SJCRH30 (cell line): ENCODE measurements around the gene CAPN10. TPM values are rescaled to one million over a fixed set of nuclear protein-coding genes. Genes with fewer than 3 reads are reported as not detected.

Experiments used
- DNase-seq, 2 experiments: peaks; one replicate each; pipeline ENCODE4 v3.0.0-alpha.2; 2015 to 2020
- H3K27ac ChIP-seq: fragments of 250-450 bp; sonication (Bioruptor Pico); 2 replicates; pipeline ENCODE4 v1.5.1; 2020; ENCODE audit warnings: mild to moderate bottlenecking, moderate library complexity
- H3K27me3 ChIP-seq: fragments of 250-450 bp; sonication (Bioruptor Pico); 2 replicates; pipeline ENCODE4 v1.5.1; 2020; ENCODE audit warnings: mild to moderate bottlenecking, moderate library complexity
- H3K36me3 ChIP-seq: fragments of 250-450 bp; sonication (Bioruptor Pico); 2 replicates; pipeline ENCODE4 v1.5.1; 2020; ENCODE audit warnings: mild to moderate bottlenecking, moderate library complexity
- H3K4me1 ChIP-seq: fragments of 250-450 bp; sonication (Bioruptor Pico); 2 replicates; pipeline ENCODE4 v1.5.1; 2020; ENCODE audit warnings: mild to moderate bottlenecking, moderate library complexity
- H3K4me3 ChIP-seq: fragments of 250-450 bp; sonication (Bioruptor Pico); 2 replicates; pipeline ENCODE4 v1.5.1; 2020; ENCODE audit warnings: mild to moderate bottlenecking, moderate library complexity
- H3K9me3 ChIP-seq: fragments of 250-450 bp; sonication (Bioruptor Pico); replicated peaks from 2 replicates; pipeline ENCODE4 v1.5.1; 2020; ENCODE audit warnings: mild to moderate bottlenecking, moderate library complexity
- total RNA-seq: library from RNA; depleted of rRNA; stranded (reverse); fragments of >200 nt; shearing (Covaris generic); gene quantifications from 2 replicates; pipeline ENCODE4 v1.2.3, GENCODE V29; 2014

Gene CAPN10
- total RNA-seq, 1 experiment from 2014 or later, result 27.4 TPM

DNA sequence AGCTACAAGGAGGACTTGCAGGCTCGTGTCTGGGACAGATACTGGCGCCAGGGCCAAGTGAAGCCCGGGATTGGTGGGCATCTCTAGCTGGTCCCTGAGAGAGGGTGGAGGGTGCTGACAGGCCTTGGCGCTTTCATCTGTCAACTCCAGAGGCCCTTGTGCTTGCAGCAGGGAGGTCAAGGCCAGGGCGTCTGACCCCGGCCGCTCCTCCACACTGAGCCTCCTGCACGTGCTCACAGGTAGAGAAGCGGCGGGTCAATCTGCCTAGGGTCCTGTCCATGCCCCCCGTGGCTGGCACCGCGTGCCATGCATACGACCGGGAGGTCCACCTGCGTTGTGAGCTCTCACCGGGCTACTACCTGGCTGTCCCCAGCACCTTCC is 9.5 kb downstream of the CAPN10 start:
- Histone ChIP-seq H3K27me3 (no peaks in the 10 kb centered on the region), H3K4me1 (no peaks in the 10 kb centered on the region), H3K36me3 (0 out of 2 replicates have a peak, but pooled peaks cover 5% of the 10 kb centered on the region), H3K27ac (no peak overlapping the region), H3K9me3 (no peaks in the 10 kb centered on the region), H3K4me3 (no peak overlapping the region)
- no peak for DNase-seq

- Histone ChIP-seq H3K9me3 (no peaks in the 10 kb centered on the region), H3K27me3 (no peaks in the 10 kb centered on the region), H3K36me3 (0 out of 2 replicates have a peak, but pooled peaks cover 5% of the 10 kb centered on the region), H3K4me3 (no peak overlapping the region), H3K4me1 (no peaks in the 10 kb centered on the region), H3K27ac (no peak overlapping the region)
- DNase-seq, result no peak
Observed at GRCh38 chr2:240596491-240596931, 10.0 kb downstream of the CAPN10 start.

DNA sequence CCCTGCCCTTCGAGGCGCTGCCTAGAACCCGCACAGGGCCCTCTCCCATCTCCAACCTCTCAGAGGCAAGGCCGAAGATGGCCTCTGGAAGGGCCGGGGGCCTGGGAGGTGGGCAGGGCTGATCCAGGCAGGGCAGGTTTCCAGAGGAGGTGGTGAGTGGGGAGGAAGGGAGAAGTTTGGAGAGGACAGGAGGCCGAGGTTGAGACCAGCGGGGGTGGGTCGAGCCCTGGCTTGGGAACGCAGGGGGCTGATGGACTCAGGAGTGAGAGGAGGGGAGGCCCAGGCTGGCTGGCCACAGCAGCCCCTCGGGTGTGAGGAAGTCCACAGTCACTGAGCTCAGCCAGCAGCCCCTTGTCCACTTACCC is 10.5 kb downstream of the CAPN10 start:
- H3K4me3 ChIP-seq, result no peak overlapping the region
- 0 out of 2 replicates have a peak, but pooled peaks cover 5% of the 10 kb centered on the region for H3K36me3 ChIP-seq
- H3K27ac ChIP-seq, result no peak overlapping the region
- no peaks in the 10 kb centered on the region for H3K4me1 ChIP-seq
- no peaks in the 10 kb centered on the region for H3K9me3 ChIP-seq
- DNase-seq, result no peak
- no peaks in the 10 kb centered on the region for H3K27me3 ChIP-seq

GRCh38 chr2:240597419-240598181 is 11.1 kb downstream of the CAPN10 start:
- H3K36me3 ChIP-seq, result 0 out of 2 replicates have a peak, but pooled peaks cover 3% of the 10 kb centered on the region
- DNase-seq, result no peak

DNA sequence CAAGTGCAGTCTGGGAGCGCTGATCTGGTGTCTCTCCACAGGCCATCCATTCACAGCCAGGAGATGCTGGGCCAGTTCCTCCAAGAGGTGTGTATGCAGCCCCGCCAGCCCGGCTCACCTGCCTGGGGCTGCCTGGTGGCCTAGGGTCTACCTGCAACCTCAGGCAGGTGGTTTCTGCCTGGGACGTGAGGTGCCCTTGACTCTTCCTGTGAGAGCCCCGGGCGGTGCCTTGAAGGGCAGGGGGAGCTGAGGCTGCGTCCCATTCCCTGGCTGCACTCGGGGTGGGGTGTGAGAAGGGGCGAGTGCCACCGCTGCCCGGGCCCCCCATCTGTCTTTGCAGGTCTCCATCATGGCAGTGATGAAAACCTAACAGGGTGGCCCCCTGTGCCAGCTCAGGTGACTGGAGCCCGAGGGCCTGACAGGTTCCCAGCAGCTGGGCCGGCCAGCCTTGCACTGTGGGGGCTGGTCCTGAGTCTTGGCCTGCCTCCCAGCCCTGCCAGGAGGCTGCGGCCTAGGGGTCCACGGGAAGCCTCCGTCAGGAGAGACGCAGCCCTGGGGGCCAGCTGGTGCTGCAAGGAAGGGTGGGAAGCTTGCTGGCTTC is 11.9 kb downstream of the CAPN10 start:
- Histone ChIP-seq H3K36me3 (no peaks in the 10 kb centered on the region), H3K4me3 (no peak overlapping the region), H3K27me3 (no peaks in the 10 kb centered on the region), H3K27ac (no peak overlapping the region), H3K9me3 (no peaks in the 10 kb centered on the region), H3K4me1 (no peaks in the 10 kb centered on the region; the same call in 1 of the 2 replicates)
- no peak for DNase-seq

More at GRCh38 chr2:240597419-240598181, 11.1 kb downstream of the CAPN10 start:
- no peaks in the 10 kb centered on the region for H3K4me1 ChIP-seq
- H3K4me3 ChIP-seq, result no peak overlapping the region
- no peaks in the 10 kb centered on the region for H3K27me3 ChIP-seq
- no peak overlapping the region for H3K27ac ChIP-seq
- H3K9me3 ChIP-seq, result no peaks in the 10 kb centered on the region

- no peaks in the 10 kb centered on the region for H3K27me3 ChIP-seq
- no peaks in the 10 kb centered on the region for H3K9me3 ChIP-seq
- no peak for DNase-seq
- H3K4me1 ChIP-seq, result no peaks in the 10 kb centered on the region; the same call in 1 of the 2 replicates
- no peak overlapping the region for H3K4me3 ChIP-seq
- H3K27ac ChIP-seq, result no peak overlapping the region
- H3K36me3 ChIP-seq, result no peaks in the 10 kb centered on the region
Observed at GRCh38 chr2:240599141-240599583, 12.6 kb downstream of the CAPN10 start.

GRCh38 chr2:240600451-240600961 is 14.0 kb downstream of the CAPN10 start:
- H3K4me3 ChIP-seq, result no peak overlapping the region
- H3K9me3 ChIP-seq, result no peaks in the 10 kb centered on the region
- H3K27me3 ChIP-seq, result no peaks in the 10 kb centered on the region
- DNase-seq, result no peak
- no peaks in the 10 kb centered on the region for H3K36me3 ChIP-seq
- no peaks in the 10 kb centered on the region; the same call in 1 of the 2 replicates for H3K4me1 ChIP-seq
- no peak overlapping the region for H3K27ac ChIP-seq

DNA sequence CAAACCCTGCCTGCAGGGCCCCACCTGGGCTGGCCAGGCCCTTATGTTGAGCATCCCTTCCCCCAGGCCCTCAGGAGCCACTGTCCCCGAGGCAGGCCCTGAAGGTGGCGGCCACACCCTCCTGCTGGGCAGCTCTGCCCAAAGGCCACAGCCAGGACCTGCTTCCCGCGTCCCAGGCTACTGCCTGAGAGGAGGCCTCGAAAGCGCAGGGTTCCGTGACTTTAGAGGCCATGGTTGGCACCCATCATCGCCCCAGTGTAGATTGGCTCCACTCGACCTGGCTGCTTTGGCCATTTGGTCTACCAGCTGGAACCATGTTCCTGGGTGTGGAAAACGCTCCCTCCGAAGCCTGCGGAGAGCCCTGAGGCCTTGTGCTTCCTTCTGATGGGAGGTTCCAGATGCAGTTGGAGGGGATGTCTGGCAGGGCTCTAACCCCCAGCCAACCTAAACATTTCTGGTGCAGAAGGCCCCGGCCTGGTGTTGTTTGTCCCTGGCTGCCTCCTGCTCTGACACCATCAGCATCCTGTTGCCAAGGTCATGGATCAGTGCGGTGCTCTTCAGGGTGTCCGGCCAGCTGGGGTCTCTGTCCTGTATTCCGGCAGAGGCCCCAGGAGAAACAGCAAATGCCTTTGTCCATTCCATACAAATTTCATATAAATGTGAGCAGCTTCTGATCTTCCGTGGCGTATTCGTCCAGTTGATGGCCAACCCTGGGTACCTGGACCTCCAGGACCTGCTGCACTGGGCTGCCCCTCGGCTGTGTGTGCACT is 14.7 kb downstream of the CAPN10 start:
- no peaks in the 10 kb centered on the region for H3K27me3 ChIP-seq
- H3K9me3 ChIP-seq, result no peaks in the 10 kb centered on the region
- H3K4me1 ChIP-seq, result no peaks in the 10 kb centered on the region; the same call in 1 of the 2 replicates
- H3K36me3 ChIP-seq, result no peaks in the 10 kb centered on the region
- H3K4me3 ChIP-seq, result no peak overlapping the region
- H3K27ac ChIP-seq, result no peak overlapping the region
- DNase-seq, result no peak

DNA sequence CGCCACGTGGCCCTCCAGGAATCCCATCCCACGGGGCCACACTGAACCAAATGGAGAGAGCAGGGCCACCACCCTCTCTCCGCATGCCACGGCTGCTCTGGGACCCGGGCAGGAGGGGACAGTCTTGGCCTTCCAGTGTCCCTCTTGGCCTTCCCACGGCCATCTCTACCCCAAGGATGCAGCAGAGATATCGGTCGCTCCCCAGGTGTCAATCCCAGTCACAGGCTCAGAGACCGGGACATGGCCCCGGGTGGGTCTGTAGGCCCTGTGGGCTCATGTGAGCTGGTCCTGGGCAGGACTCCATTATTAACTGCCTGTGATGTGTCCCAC is 15.3 kb downstream of the CAPN10 start:
- DNase-seq, result no peak
- H3K36me3 ChIP-seq, result no peaks in the 10 kb centered on the region
- no peaks in the 10 kb centered on the region for H3K27me3 ChIP-seq
- no peak overlapping the region for H3K4me3 ChIP-seq
- no peak overlapping the region for H3K27ac ChIP-seq
- H3K4me1 ChIP-seq, result no peaks in the 10 kb centered on the region; the same call in 1 of the 2 replicates
- H3K9me3 ChIP-seq, result no peaks in the 10 kb centered on the region

DNA sequence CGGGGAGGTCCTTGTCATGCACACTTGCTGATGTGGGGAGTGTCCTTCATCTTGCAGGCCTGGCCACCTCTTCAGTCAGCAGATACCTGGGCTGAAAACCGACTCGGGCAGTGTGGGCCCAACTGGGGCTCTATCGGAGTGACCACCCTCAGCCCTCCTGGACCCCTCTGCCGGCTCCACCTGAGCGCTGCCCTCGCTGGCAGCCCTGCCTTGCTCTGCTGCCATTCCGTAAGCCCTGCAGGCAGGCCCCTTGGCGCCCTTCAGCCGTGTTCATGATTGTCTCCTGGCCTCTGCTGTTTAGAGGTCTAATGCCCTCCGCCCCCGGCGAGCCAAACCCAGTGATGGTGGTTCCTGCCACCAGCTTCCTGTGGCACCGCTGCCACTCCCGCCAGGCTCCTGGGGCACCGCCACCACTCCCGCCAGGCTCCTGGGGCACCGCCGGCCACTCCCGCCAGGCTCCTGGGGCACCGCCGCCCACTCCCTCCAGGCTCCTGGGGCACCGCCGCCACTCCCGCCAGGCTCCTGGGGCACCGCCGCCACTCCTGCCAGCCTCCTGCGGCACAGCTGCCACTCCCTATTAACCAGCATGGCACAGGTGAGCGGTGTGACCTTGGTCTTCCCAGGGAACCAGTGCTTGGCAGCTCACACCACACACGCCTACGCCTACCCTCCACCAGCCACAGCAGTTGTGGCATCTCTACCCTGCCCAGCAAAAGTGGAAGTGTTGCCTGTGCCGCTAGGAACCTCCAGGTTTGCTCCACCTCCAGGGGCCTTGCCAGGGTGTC is 15.9 kb downstream of the CAPN10 start:
- Histone ChIP-seq H3K9me3 (no peaks in the 10 kb centered on the region), H3K36me3 (no peaks in the 10 kb centered on the region), H3K27ac (no peak overlapping the region), H3K4me1 (no peaks in the 10 kb centered on the region; the same call in 1 of the 2 replicates), H3K27me3 (no peaks in the 10 kb centered on the region), H3K4me3 (no peak overlapping the region)
- no peak for DNase-seq

- Histone ChIP-seq H3K27me3 (no peaks in the 10 kb centered on the region), H3K4me3 (no peak overlapping the region), H3K27ac (no peak overlapping the region), H3K4me1 (no peaks in the 10 kb centered on the region; the same call in 1 of the 2 replicates), H3K9me3 (no peaks in the 10 kb centered on the region), H3K36me3 (no peaks in the 10 kb centered on the region)
- no peak for DNase-seq
Observed at GRCh38 chr2:240603081-240603835, 16.7 kb downstream of the CAPN10 start.

GRCh38 chr2:240603846-240604245 is 17.3 kb downstream of the CAPN10 start:
- DNase-seq, result no peak
- no peaks in the 10 kb centered on the region for H3K27me3 ChIP-seq
- H3K27ac ChIP-seq, result no peak overlapping the region
- H3K36me3 ChIP-seq, result no peaks in the 10 kb centered on the region
- no peaks in the 10 kb centered on the region; the same call in 1 of the 2 replicates for H3K4me1 ChIP-seq
- no peak overlapping the region for H3K4me3 ChIP-seq
- H3K9me3 ChIP-seq, result no peaks in the 10 kb centered on the region

DNA sequence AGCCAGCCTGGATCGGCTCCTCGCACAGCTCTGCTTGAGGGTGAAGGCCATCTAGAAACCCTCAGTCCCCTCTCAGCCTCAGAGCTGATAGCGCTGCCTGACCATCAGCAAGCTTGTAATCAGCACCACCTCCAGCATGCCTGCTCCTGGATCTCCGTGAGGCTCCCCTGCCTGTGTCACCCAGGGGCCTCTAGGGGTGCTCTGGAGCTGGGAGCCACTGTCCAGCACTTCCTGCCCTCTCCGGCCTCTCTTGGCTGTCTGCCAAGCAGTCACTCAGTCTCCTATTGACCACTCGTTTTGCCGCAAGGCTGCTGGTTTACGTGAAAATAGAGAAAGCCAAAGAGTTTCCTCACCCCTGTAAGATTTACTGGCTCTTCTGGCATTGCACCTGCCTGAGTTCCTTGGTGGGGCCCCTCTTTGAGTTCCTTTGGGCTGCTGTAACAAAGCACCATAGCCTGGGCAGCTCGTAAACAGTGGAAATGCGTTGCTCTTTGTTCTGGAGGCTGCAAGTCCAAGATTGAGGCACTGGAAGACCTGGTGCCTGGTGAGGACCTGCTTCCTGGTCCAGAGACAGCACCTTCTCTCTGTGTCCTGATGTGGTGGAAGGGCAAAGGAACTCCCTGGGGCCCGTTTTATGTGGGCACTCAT is 17.9 kb downstream of the CAPN10 start:
- no peaks in the 10 kb centered on the region for H3K36me3 ChIP-seq
- no peaks in the 10 kb centered on the region for H3K9me3 ChIP-seq

More for the DNA sequence above, 17.9 kb downstream of the CAPN10 start:
- DNase-seq, result peak; percentile 71
- no peak overlapping the region for H3K4me3 ChIP-seq
- H3K4me1 ChIP-seq, result no peaks in the 10 kb centered on the region; the same call in 1 of the 2 replicates
- H3K27ac ChIP-seq, result no peak overlapping the region
- no peaks in the 10 kb centered on the region for H3K27me3 ChIP-seq
